HepG2 (cell line): ENCODE data around the gene ZBTB20. TPM values are rescaled to one million over a fixed set of nuclear protein-coding genes. Genes with fewer than 3 reads are reported as not detected.

Experiments
- ATAC-seq: fragments of 200-7000 bp; cut with Tn5 transposase; 3 replicates; pipeline ENCODE4 v1.9.1; 2020; ENCODE audit warnings: mild to moderate bottlenecking, moderate library complexity
- BruUV-seq: library from RNA; stranded (reverse); fragments of 400-500 nt; replicated peaks from 2 replicates; lab custom pipeline; 2021; lab: Mats Ljungman, UMichigan
- CTCF ChIA-PET: fragments of 300-600 bp; formaldehyde crosslinking; extraction: SDS; loops from one replicate; lab custom pipeline; 2021; ENCODE audit warnings: low total read pairs, inconsistent platforms, low intra/inter-chr PET ratio; lab: Yijun Ruan, JAX
- POLR2A ChIA-PET: fragments of 350-600 bp; sonication (Branson Sonifier 250); formaldehyde crosslinking; loops from one replicate; lab custom pipeline; 2020; ENCODE audit warnings: antibody characterized with exemption, inconsistent platforms; lab: Yijun Ruan, JAX
- DNase-seq: peaks from one replicate; pipeline ENCODE4 v3.0.0-alpha.2; 2015; ENCODE audit warnings: low spot score
- FAIRE-seq: peaks from 3 replicates; lab custom pipeline; 2011; peaks lifted over from hg19 to GRCh38; lab: Jason Lieb, UNC
- H2AFZ ChIP-seq: one replicate; pipeline ENCODE4 v1.6.1; 2011; ENCODE audit warnings: low read length, inconsistent platforms
- H3K27ac ChIP-seq: fragments of 300-600 bp; 3 replicates; pipeline ENCODE4 v1.8.0; 2011; ENCODE audit warnings: mixed run types, mild to moderate bottlenecking, mixed read lengths, low read length, inconsistent platforms; ENCODE audit not compliant: insufficient read depth; ENCODE audit errors: extremely low read length
- H3K27me3 ChIP-seq, 2 experiments: fragments of 200-600 bp in 1 of 2; 2 replicates in 1 of 2; 3 replicates in 1 of 2; pipeline versions ENCODE4 v1.6.0 to v1.8.0; 2011; ENCODE audit warnings: low read length in 2 of 2, mild to moderate bottlenecking in 2 of 2, moderate library complexity in 2 of 2, inconsistent platforms in 1 of 2; ENCODE audit not compliant: insufficient read depth in 2 of 2, control insufficient read depth in 1 of 2
- H3K36me3 ChIP-seq, 2 experiments: fragments of 200-600 bp in 1 of 2; replicated peaks in 1 of 2; 2 replicates in 1 of 2; 3 replicates in 1 of 2; pipeline versions ENCODE4 v1.5.1 to v1.8.0; 2011; ENCODE audit warnings: low read length in 2 of 2, inconsistent platforms in 1 of 2; ENCODE audit not compliant: insufficient read depth in 2 of 2, control insufficient read depth in 1 of 2
- H3K4me1 ChIP-seq: 2 replicates; pipeline ENCODE4 v1.5.1; 2012; ENCODE audit warnings: low read length, inconsistent platforms; ENCODE audit not compliant: insufficient read depth
- H3K4me2 ChIP-seq: 2 replicates; pipeline ENCODE4 v1.6.0; 2011; ENCODE audit warnings: low read depth, low read length, inconsistent platforms
- H3K4me3 ChIP-seq, 3 experiments: fragments of 200-600 bp in 1 of 3; sonication (generic), shearing (Covaris generic) in 1 of 3; replicated peaks in 1 of 3; 2 replicates each; pipeline ENCODE4 v1.5.1; 2011 to 2016; ENCODE audit warnings: low read length in 3 of 3, inconsistent platforms in 2 of 3, low read depth in 2 of 3, mild to moderate bottlenecking in 2 of 3, control low read depth in 1 of 3, mixed read lengths in 1 of 3; ENCODE audit not compliant: insufficient read depth in 1 of 3
- H3K79me2 ChIP-seq: one replicate; pipeline ENCODE4 v1.6.1; 2011; ENCODE audit warnings: low read length, inconsistent platforms; ENCODE audit not compliant: insufficient read depth
- H3K9ac ChIP-seq: 2 replicates; pipeline ENCODE4 v1.6.0; 2011; ENCODE audit warnings: mild to moderate bottlenecking, low read depth, low read length, inconsistent platforms; ENCODE audit not compliant: insufficient read depth
- H3K9me3 ChIP-seq: 2 replicates; pipeline ENCODE4 v1.5.1; 2012; ENCODE audit warnings: mild to moderate bottlenecking, low read length
- H4K20me1 ChIP-seq: 2 replicates; pipeline ENCODE4 v1.6.0; 2011; ENCODE audit warnings: inconsistent platforms, mild to moderate bottlenecking, low read length, moderate library complexity; ENCODE audit not compliant: insufficient read depth
- ATF1 ChIP-seq: IDR thresholded peaks from 2 replicates; pipeline ENCODE4 v1.6.1; 2016; ENCODE audit warnings: mild to moderate bottlenecking, control low read depth
- CEBPB ChIP-seq: IDR thresholded peaks from 2 replicates; pipeline ENCODE4 v1.6.1; 2011; ENCODE audit warnings: low read depth, low read length, improper control_type of control experiment, borderline replicate concordance
- CEBPG ChIP-seq: IDR thresholded peaks from 2 replicates; pipeline ENCODE4 v1.6.1; 2016
- SIX1 ChIP-seq: sonication (generic); formaldehyde crosslinking; IDR thresholded peaks from 2 replicates; pipeline ENCODE4 v1.4.0; 2020; ENCODE audit warnings: missing genetic modification reagents, borderline replicate concordance
- ZBTB38 ChIP-seq: sonication (generic); formaldehyde crosslinking; IDR thresholded peaks from 2 replicates; pipeline ENCODE4 v1.5.1; 2020; ENCODE audit warnings: mild to moderate bottlenecking, missing genetic modification reagents
- ZNF570 ChIP-seq: sonication (generic); formaldehyde crosslinking; IDR thresholded peaks from 2 replicates; pipeline ENCODE4 v1.4.0; 2020; ENCODE audit warnings: mild to moderate bottlenecking, missing genetic modification reagents, borderline replicate concordance
- WGBS: methylation state at CpG from one replicate; pipeline ENCODE4 v1.1.6; 2017; ENCODE audit warnings: low lambda C conversion rate; 5-methylcytosine and 5-hydroxymethylcytosine counted together
- in situ Hi-C: cut with HindIII; loops from 2 replicates; pipeline ENCODE4 v1.10.0; 2017; ENCODE audit warnings: low pct_unique_long_range_greater_than_20kb; ENCODE audit not compliant: extremely low pct_ligation_motif_present
- intact Hi-C: fragments of 100-400 bp; cut with micrococcal nuclease; formaldehyde crosslinking; loops from one replicate; pipeline ENCODE4 v1.10.0; 2022; ENCODE audit not compliant: unreplicated experiment
- polyA plus RNA-seq, 8 experiments: library from polyadenylated mRNA; depleted of rRNA in 3 of 8; stranded (reverse) in 7 of 8; unstranded in 1 of 8; fragments of >200 nt; fragmentation: Illumina TruSeq in 4 of 8; extraction: Trizol in 4 of 8; gene quantifications; 2 replicates each; pipeline versions ENCODE4 v1.2.1 to v1.2.3, GENCODE V29; 2011 to 2016; ENCODE audit warnings: low read depth in 4 of 8, missing spikeins in 1 of 8, mixed read lengths in 1 of 8; ENCODE audit not compliant: insufficient read depth in 1 of 8
- total RNA-seq, 5 experiments: library from RNA; depleted of rRNA; stranded (reverse); fragments of >200 nt; fragmentation: Illumina TruSeq; extraction: Trizol; gene quantifications; 2 replicates each; pipeline ENCODE4 v1.2.3, GENCODE V29; 2016; ENCODE audit warnings: low read depth in 1 of 5
- TF ChIP-seq, protein P1 (sequence below): sonication (generic); formaldehyde crosslinking; IDR thresholded peaks from 2 replicates; pipeline ENCODE4 v1.5.0; 2020; ENCODE audit warnings: mild to moderate bottlenecking, low read depth, missing genetic modification reagents, borderline replicate concordance

ZBTB20 gene
- total and polyA plus RNA-seq, 2 of the 13 experiments (the other 11 are each of a cell fraction or from before 2014, with no cell fraction given): 1.9 to 8.8 TPM

DNA sequence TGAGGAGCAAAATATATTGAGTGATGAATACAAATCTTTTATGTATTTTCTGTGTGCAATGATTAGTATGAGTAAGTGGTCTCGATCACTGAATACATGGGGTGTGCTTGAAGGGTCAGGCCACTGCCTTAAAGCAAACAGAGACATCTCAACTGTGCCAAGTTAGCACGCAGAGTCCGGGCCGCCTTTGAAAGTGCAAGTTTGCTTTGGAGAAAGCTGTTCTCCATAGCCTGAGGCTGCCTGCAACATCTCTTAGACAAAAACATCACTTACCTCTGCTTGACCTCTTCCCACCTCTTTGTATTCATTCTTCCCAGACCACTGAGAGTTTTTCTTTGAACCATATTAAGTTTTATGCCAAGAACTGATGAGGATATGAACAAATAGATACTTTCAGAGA, 267.0 kb downstream of the ZBTB20 start (continued):
- no peak for TF ChIP-seq ZBTB38

DNA sequence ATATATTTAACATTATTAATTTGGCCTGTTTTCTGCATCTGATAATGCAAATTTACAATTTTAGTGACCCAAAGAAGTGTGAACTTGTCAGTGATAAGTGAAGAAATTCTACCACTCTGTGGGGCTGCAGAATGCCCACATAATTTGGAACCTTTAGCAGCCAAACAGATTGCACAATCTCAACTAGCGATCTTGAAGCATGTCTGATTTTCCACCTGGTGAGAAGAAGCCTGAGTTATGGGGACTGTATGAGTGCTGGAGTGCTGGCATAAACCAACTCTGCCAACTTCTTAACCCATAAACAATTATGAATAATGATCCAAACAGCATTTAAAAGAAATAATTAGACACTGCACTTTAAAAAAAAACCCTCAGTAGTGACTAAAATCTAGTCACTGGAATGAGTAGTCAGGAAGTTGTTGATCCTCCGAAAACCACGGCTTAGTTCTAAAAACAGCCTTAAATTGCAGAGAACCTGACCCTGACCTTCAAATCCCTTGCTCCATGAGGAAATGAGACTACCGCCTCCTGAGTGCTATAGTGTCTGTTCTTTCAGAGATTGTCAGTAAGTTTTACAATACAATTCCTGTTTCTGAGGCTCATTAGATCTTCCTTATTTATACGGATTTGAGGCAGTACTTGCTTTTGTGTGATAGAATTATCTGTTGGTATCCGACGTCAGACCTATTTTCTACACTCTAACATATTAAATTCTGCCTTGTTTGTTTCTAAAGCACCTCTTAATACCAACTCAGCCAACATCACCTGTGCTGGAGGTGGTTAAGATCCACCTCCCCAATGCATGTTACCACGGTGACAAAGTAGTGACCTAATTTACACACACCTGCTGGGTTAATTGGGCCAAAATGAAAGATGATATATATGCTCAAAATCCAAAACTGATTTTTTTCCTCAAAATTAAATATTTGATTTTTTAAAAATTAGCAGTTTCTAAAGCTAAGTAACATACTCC, 267.7 kb downstream of the ZBTB20 start:
- ATAC-seq (no peak), FAIRE-seq (no peak), DNase-seq (no peak)
- no TSS peak for BruUV-seq
- Histone ChIP-seq H3K9me3 (no peaks in the 10 kb centered on the region), H3K27ac (no peak overlapping the region), H3K36me3 (no peaks in the 10 kb centered on the region), H2AFZ (no peak overlapping the region), H3K27me3 (no peaks in the 10 kb centered on the region), H3K4me1 (peaks cover 8% of the 10 kb centered on the region; the same call in 1 of the 2 replicates), H4K20me1 (no peaks in the 10 kb centered on the region)
- CTCF ChIA-PET: no interaction called here
- whole genome bisulfite sequencing: 48% methylated on average over 8 of the region's 8 CpGs
- in situ Hi-C loops: no loop called here
- POLR2A ChIA-PET: no interaction called here
- TF ChIP-seq ATF1 (CRISPR knock-in tag) (no peak), SIX1 (CRISPR knock-in tag) (no peak), CEBPB (peak; percentile 83), CEBPG (CRISPR knock-in tag) (0 out of 2 replicates have a peak, but pooled peaks have one; percentile 23), ZNF570 (CRISPR knock-in tag) (no peak)
- TF ChIP-seq, protein P1, sequence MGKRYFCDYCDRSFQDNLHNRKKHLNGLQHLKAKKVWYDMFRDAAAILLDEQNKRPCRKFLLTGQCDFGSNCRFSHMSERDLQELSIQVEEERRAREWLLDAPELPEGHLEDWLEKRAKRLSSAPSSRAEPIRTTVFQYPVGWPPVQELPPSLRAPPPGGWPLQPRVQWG: no peak
- TF ChIP-seq, all 625 proteins: peak for 2
- no peaks in the 10 kb centered on the region for H3K79me2 ChIP-seq
- no peak overlapping the region for H3K4me3 ChIP-seq
- no peak overlapping the region for H3K9ac ChIP-seq
- no peak overlapping the region for H3K4me2 ChIP-seq
- intact Hi-C loops: no loop called here
